ENCODE measurements around the gene HMCN2. TPM values are rescaled to one million over a fixed set of nuclear protein-coding genes. Genes with fewer than 3 reads are reported as not detected.

Gene HMCN2
- total and polyA plus RNA-seq, 2 donors (not counting 3 experiments of a cell fraction or from before 2014, with no cell fraction given): 0.04 to 0.24 TPM

- BruUV-seq (replicated peaks): no TSS peak
- intact Hi-C loops (cut with micrococcal nuclease): no loop called here
- Histone ChIP-seq H3K9me1 (replicated peaks; ENCODE audit: control insufficient read depth, extremely low read depth, insufficient read depth, low read length) (no peaks in the 10 kb centered on the region), H3K4me2 (ENCODE audit: insufficient read depth, low read length) (no peak overlapping the region), H4K20me1 (replicated peaks; ENCODE audit: control insufficient read depth, extremely low read depth, insufficient read depth, low read length) (no peaks in the 10 kb centered on the region), H3K4me3 (replicated peaks in 1 of 3; ENCODE audit: insufficient read depth in 1 of 3, low read depth in 1 of 3, low read length in 3 of 3) (no peak overlapping the region), H3K9me3 (replicated peaks; ENCODE audit: control insufficient read depth, insufficient read depth, low read length) (no peaks in the 10 kb centered on the region), H3K79me2 (ENCODE audit: control insufficient read depth, insufficient read depth, low read length) (no peaks in the 10 kb centered on the region), H3K4me1 (ENCODE audit: control insufficient read depth, extremely low read depth, insufficient read depth, low read length) (no peaks in the 10 kb centered on the region), H3K36me3 (ENCODE audit: control insufficient read depth in 2 of 2, extremely low read depth in 1 of 2, insufficient read depth in 2 of 2, low read length in 2 of 2) (no peaks in the 10 kb centered on the region), H3K27ac (ENCODE audit: insufficient read depth, low read depth, low read length) (no peak overlapping the region), H2AFZ (ENCODE audit: low read depth, low read length) (no peak overlapping the region), H3K9ac (replicated peaks; ENCODE audit: extremely low read depth, insufficient read depth, low read length) (no peak overlapping the region), H3K27me3 (ENCODE audit: control insufficient read depth in 2 of 2, insufficient read depth in 2 of 2, low read length in 2 of 2) (no peaks in the 10 kb centered on the region)
- dilution Hi-C loops (cut with MboI; ENCODE audit: extremely low pct_ligation_motif_present, low sequenced_read_pairs): no loop called here
- ChIA-PET POLR2A (no interaction called here), CTCF (no interaction called here)
- TF ChIP-seq POLR2A (IDR thresholded peaks at IDR 0.05; ENCODE audit: low read depth, low read length) (no peak), GATA2 (IDR thresholded peaks at IDR 0.05; ENCODE audit: insufficient read depth, insufficient read length, low read depth, low read length) (no peak), MYC (IDR thresholded peaks at IDR 0.05; ENCODE audit: low read depth, low read length) (no peak)
- FAIRE-seq (no peak), DNase-seq (ENCODE audit: low read depth, low spot score) (no peak)
Measured at GRCh38 chr9:130402243-130402642, 136.7 kb downstream of the HMCN2 start.

DNA sequence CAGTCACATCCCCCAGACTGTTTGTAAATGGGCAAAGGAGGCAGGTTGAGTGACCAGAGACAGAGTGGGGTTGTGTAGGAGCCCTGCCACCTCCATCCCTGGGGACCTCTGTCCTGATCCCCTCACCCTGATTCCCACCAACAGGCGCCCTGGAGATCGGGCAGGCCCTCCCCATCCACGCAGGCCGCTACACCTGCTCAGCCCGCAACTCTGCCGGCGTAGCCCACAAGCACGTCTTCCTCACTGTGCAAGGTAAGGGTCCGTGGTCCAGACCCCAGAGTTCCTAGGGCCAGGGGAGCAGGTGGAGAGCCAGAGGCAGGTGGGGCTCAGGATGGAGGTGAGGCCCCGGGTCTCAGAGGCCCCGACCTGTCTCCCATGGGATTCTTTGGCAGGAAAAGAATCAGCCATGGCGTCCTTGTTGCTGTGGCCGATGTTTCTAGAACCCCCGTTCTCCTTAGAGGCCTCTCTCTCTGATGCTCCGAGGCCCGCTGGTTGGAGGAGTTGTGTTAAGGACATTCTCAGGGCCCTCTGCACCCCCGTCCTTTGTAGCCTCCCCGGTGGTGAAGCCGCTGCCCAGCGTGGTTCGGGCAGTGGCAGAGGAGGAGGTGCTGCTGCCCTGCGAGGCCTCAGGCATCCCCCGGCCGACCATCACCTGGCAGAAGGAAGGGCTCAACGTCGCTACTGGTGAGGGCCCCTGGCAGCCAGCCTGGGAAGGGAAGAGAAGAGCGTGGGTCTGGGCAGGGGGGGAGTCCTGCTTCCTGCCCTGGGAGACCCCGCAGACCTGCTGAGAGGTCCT, 137.3 kb downstream of the HMCN2 start:
- H2AFZ ChIP-seq (ENCODE audit: low read depth, low read length): no peak overlapping the region
- H3K36me3 ChIP-seq (ENCODE audit: control insufficient read depth in 2 of 2, extremely low read depth in 1 of 2, insufficient read depth in 2 of 2, low read length in 2 of 2): no peaks in the 10 kb centered on the region
- no peaks in the 10 kb centered on the region for H4K20me1 ChIP-seq (replicated peaks; ENCODE audit: control insufficient read depth, extremely low read depth, insufficient read depth, low read length)
- no TSS peak for BruUV-seq (replicated peaks)
- H3K27me3 ChIP-seq (ENCODE audit: control insufficient read depth in 2 of 2, insufficient read depth in 2 of 2, low read length in 2 of 2): no peaks in the 10 kb centered on the region
- CTCF ChIA-PET: no interaction called here
- intact Hi-C loops (cut with micrococcal nuclease) (no loop called here), dilution Hi-C loops (cut with MboI; ENCODE audit: extremely low pct_ligation_motif_present, low sequenced_read_pairs) (no loop called here)
- TF ChIP-seq CTCF (IDR thresholded peaks at IDR 0.05; ENCODE audit: extremely low read depth in 1 of 2, insufficient read depth in 1 of 2, low read depth in 1 of 2, low read length in 2 of 2): no peak
- H3K4me2 ChIP-seq (ENCODE audit: insufficient read depth, low read length): no peak overlapping the region
- POLR2A ChIA-PET: no interaction called here
- no peak for DNase-seq (ENCODE audit: low read depth, low spot score)
- no peak overlapping the region for H3K4me3 ChIP-seq (replicated peaks in 1 of 3; ENCODE audit: insufficient read depth in 1 of 3, low read depth in 1 of 3, low read length in 3 of 3)
- no peaks in the 10 kb centered on the region for H3K79me2 ChIP-seq (ENCODE audit: control insufficient read depth, insufficient read depth, low read length)
- H3K9me3 ChIP-seq (replicated peaks; ENCODE audit: control insufficient read depth, insufficient read depth, low read length): no peaks in the 10 kb centered on the region
- no peaks in the 10 kb centered on the region for H3K9me1 ChIP-seq (replicated peaks; ENCODE audit: control insufficient read depth, extremely low read depth, insufficient read depth, low read length)
- FAIRE-seq: no peak
- no peak overlapping the region for H3K9ac ChIP-seq (replicated peaks; ENCODE audit: extremely low read depth, insufficient read depth, low read length)
- H3K27ac ChIP-seq (ENCODE audit: insufficient read depth, low read depth, low read length): no peak overlapping the region
- no peaks in the 10 kb centered on the region for H3K4me1 ChIP-seq (ENCODE audit: control insufficient read depth, extremely low read depth, insufficient read depth, low read length)
